HepG2 (cell line): ENCODE data around the gene NEDD8. TPM values are rescaled to one million over a fixed set of nuclear protein-coding genes. Genes with fewer than 3 reads are reported as not detected.

ENCODE experiments used
- ARNT2 ChIP-seq: sonication (generic); formaldehyde crosslinking; IDR thresholded peaks from 2 replicates; pipeline ENCODE4 v1.8.0; 2022; ENCODE audit warnings: mild to moderate bottlenecking, low read depth, missing genetic modification reagents, moderate library complexity
- ATF6 ChIP-seq: sonication (generic); formaldehyde crosslinking; conservative IDR thresholded peaks from 2 replicates; pipeline ENCODE4 v1.4.0; 2020; ENCODE audit warnings: missing genetic modification reagents
- ATF7 ChIP-seq, 2 experiments: fragments of 450-650 bp in 1 of 2; sonication (generic) in 1 of 2; formaldehyde crosslinking in 1 of 2; IDR thresholded peaks; 2 replicates each; pipeline versions ENCODE4 v1.4.0 to v1.6.1; 2016 to 2020; ENCODE audit warnings: antibody characterized with exemption in 1 of 2, mild to moderate bottlenecking in 1 of 2, missing genetic modification reagents in 1 of 2
- CSRNP1 ChIP-seq: sonication (generic); formaldehyde crosslinking; IDR thresholded peaks from 2 replicates; pipeline ENCODE4 v1.8.1; 2023; ENCODE audit warnings: mild to moderate bottlenecking, missing genetic modification reagents
- DDIT3 ChIP-seq: sonication (generic); formaldehyde crosslinking; IDR thresholded peaks from 2 replicates; pipeline ENCODE4 v1.4.0; 2020; ENCODE audit warnings: mild to moderate bottlenecking, missing genetic modification reagents
- ERF ChIP-seq: IDR thresholded peaks from 2 replicates; pipeline ENCODE4 v1.6.1; 2018; ENCODE audit warnings: missing biosample characterization, missing genetic modification reagents
- HNF1A ChIP-seq, 2 experiments: sonication (generic) in 1 of 2; formaldehyde crosslinking in 1 of 2; IDR thresholded peaks; 2 replicates each; pipeline versions ENCODE4 v1.4.0 to v1.6.1; 2016 to 2020; ENCODE audit warnings: borderline replicate concordance in 1 of 2, low read depth in 1 of 2, mild to moderate bottlenecking in 1 of 2, missing genetic modification reagents in 1 of 2
- HOXA3 ChIP-seq: sonication (generic); formaldehyde crosslinking; IDR thresholded peaks from 2 replicates; pipeline ENCODE4 v1.5.0; 2020; ENCODE audit warnings: missing genetic modification reagents
- MEIS1 ChIP-seq: sonication (generic); formaldehyde crosslinking; IDR thresholded peaks from 2 replicates; pipeline ENCODE4 v1.9.0; 2021; ENCODE audit warnings: mild to moderate bottlenecking, missing genetic modification reagents, moderate library complexity, borderline replicate concordance
- SMARCC2 ChIP-seq: fragments of 450-650 bp; IDR thresholded peaks from 2 replicates; pipeline ENCODE4 v1.6.1; 2017; ENCODE audit warnings: antibody characterized with exemption, mild to moderate bottlenecking
- TEAD2 ChIP-seq: sonication (generic); formaldehyde crosslinking; IDR thresholded peaks from 2 replicates; pipeline ENCODE4 v1.9.0; 2021; ENCODE audit warnings: missing genetic modification reagents
- THYN1 ChIP-seq: sonication (generic); formaldehyde crosslinking; IDR thresholded peaks from 2 replicates; pipeline ENCODE4 v1.8.1; 2023; ENCODE audit warnings: low read depth, mild to moderate bottlenecking, moderate library complexity, missing genetic modification reagents, borderline replicate concordance
- WIZ ChIP-seq: sonication (generic); formaldehyde crosslinking; IDR thresholded peaks from 2 replicates; pipeline ENCODE4 v1.5.1; 2020; ENCODE audit warnings: mild to moderate bottlenecking, missing genetic modification reagents
- ZNF12 ChIP-seq: sonication (generic); formaldehyde crosslinking; IDR thresholded peaks from 2 replicates; pipeline ENCODE4 v1.5.0; 2020; ENCODE audit warnings: missing genetic modification reagents
- ZNF326 ChIP-seq: sonication (generic); formaldehyde crosslinking; IDR thresholded peaks from 2 replicates; pipeline ENCODE4 v1.4.0; 2020; ENCODE audit warnings: missing genetic modification reagents, borderline replicate concordance
- ZNF354B ChIP-seq: sonication (generic); formaldehyde crosslinking; IDR thresholded peaks from 2 replicates; pipeline ENCODE4 v1.8.0; 2022; ENCODE audit warnings: mild to moderate bottlenecking, missing genetic modification reagents
- ZNF484 ChIP-seq: sonication (generic); formaldehyde crosslinking; IDR thresholded peaks from 2 replicates; pipeline ENCODE4 v1.5.1; 2020; ENCODE audit warnings: mild to moderate bottlenecking, low read depth, missing genetic modification reagents, borderline replicate concordance
- ZNF703 ChIP-seq: sonication (generic); formaldehyde crosslinking; IDR thresholded peaks from 2 replicates; pipeline ENCODE4 v1.5.1; 2020; ENCODE audit warnings: missing genetic modification reagents, mild to moderate bottlenecking, moderate library complexity, borderline replicate concordance
- polyA plus RNA-seq, 8 experiments: library from polyadenylated mRNA; depleted of rRNA in 3 of 8; stranded (reverse) in 7 of 8; unstranded in 1 of 8; fragments of >200 nt; fragmentation: Illumina TruSeq in 4 of 8; extraction: Trizol in 4 of 8; gene quantifications; 2 replicates each; pipeline versions ENCODE4 v1.2.1 to v1.2.3, GENCODE V29; 2011 to 2016; ENCODE audit warnings: low read depth in 4 of 8, missing spikeins in 1 of 8, mixed read lengths in 1 of 8; ENCODE audit not compliant: insufficient read depth in 1 of 8
- total RNA-seq, 5 experiments: library from RNA; depleted of rRNA; stranded (reverse); fragments of >200 nt; fragmentation: Illumina TruSeq; extraction: Trizol; gene quantifications; 2 replicates each; pipeline ENCODE4 v1.2.3, GENCODE V29; 2016; ENCODE audit warnings: low read depth in 1 of 5
- TF ChIP-seq, protein P1 (sequence below): IDR thresholded peaks from 2 replicates; pipeline ENCODE4 v1.6.1; 2016; ENCODE audit warnings: low read depth, borderline replicate concordance

The NEDD8 gene
- total and polyA plus RNA-seq, 2 of the 13 experiments (the other 11 are each of a cell fraction or from before 2014, with no cell fraction given), result 535 to 713 TPM

DNA sequence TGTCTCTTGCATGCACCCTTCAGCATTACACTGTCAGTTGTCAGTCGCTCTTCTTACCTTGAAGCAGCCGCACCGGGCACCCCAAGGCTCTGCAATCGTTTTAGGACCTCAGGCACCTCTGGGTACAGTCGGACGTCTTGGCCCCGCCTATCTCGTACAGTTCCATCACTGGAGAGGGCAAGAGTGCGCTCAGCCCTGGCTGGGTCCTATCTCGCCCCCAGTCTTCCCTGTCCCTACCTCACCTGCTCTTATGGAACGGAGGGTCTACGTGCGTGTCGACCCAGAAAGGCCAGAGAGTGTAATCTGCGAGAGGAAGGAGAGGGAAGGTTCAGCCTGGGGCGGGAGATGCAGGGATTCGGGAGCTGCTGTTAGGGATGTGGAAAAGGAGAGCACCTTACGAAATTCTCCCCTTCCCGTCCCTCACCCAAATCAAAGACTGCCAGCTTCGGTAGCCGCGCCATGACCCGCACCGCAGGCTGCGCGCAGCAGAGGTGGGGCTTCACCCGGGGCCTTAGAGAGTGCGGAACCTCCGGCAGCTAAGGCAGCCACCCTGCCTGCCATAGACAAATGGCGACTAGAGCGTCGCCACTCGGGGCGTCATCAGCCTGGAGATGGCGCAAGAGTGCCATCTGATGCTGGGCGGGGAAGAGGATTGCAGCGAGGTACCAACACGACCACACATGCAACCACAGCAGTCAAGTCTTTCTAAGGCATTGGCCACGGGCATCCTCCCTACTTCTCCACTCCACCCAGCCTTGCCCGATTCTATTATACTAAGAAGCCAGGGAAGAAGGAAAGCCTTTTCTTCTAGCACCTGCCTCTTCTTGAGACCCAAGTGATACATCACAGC, 16.4 kb downstream of the NEDD8 start, which contains the start of gene MDP1 (continued):
- TF ChIP-seq HNF1A (IDR thresholded peaks at IDR 0.05; ENCODE audit: low read depth) (peak; percentile 68), HNF1A (CRISPR knock-in tag; IDR thresholded peaks at IDR 0.05; ENCODE audit: borderline replicate concordance) (peak; percentile 89), ZNF354B (CRISPR knock-in tag) (peak; percentile 98), WIZ (CRISPR knock-in tag) (peak; percentile 83), SMARCC2 (no peak), CSRNP1 (peak; percentile 99), TEAD2 (CRISPR knock-in tag) (no peak), ERF (CRISPR knock-in tag) (peak; percentile 99), DDIT3 (CRISPR knock-in tag) (no peak), MEIS1 (CRISPR knock-in tag) (peak; percentile 100), ARNT2 (CRISPR knock-in tag) (peak; percentile 99), ATF6 (peak; percentile 97; the same call in 1 of the 2 replicates), THYN1 (peak; percentile 96; the same call in 1 of the 2 replicates), ZNF326 (CRISPR knock-in tag) (peak; percentile 95; the same call in 1 of the 2 replicates), ZNF484 (CRISPR knock-in tag) (no peak; the same call in 1 of the 2 replicates), ATF7 (IDR thresholded peaks at IDR 0.05) (peak; percentile 47), ATF7 (CRISPR knock-in tag; IDR thresholded peaks at IDR 0.05) (peak; percentile 91), HOXA3 (peak; percentile 99), ZNF12 (CRISPR knock-in tag) (peak; percentile 91), ZNF703 (CRISPR knock-in tag) (0 out of 2 replicates have a peak, but pooled peaks have one; percentile 74)
- TF ChIP-seq, protein P1, sequence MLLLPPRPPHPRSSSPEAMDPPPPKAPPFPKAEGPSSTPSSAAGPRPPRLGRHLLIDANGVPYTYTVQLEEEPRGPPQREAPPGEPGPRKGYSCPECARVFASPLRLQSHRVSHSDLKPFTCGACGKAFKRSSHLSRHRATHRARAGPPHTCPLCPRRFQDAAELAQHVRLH (CRISPR knock-in tag), result peak; percentile 99
